ENCODE measurements around the gene AMMECR1. TPM values are rescaled to one million over a fixed set of nuclear protein-coding genes. Genes with fewer than 3 reads are reported as not detected.

The AMMECR1 gene
- total RNA-seq, 1 donor from 2014 or later, result 10.1 TPM

DNA sequence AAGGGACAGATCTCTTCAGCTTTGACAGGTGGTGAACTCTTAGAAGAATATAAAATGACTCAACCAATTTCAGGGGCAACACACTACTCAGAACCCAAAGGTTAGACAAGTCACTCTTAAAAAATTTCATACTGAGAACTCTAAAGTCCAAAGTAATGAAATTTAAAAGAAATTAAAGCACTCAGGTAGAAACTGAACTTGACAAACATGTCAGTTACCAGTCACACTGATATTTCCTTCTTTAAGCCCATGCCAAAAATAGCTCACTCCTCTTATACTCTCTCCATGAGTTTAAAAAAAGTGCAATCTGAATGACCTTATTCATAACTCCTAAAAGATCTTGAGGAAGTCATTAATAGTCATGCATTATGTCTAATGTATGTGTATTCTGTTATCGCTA, 40.3 kb downstream of the AMMECR1 start:
- Mint-ChIP-seq H3K27ac (ENCODE audit: unreplicated experiment) (no peak overlapping the region), H3K36me3 (ENCODE audit: unreplicated experiment) (peaks cover 4% of the 10 kb centered on the region), H3K9me3 (ENCODE audit: unreplicated experiment) (peaks cover 7% of the 10 kb centered on the region), H3K4me3 (ENCODE audit: unreplicated experiment) (no peak overlapping the region), H3K27me3 (ENCODE audit: unreplicated experiment) (no peaks in the 10 kb centered on the region), H3K4me1 (ENCODE audit: unreplicated experiment) (peaks cover 31% of the 10 kb centered on the region)
- TF ChIP-seq, protein P1, sequence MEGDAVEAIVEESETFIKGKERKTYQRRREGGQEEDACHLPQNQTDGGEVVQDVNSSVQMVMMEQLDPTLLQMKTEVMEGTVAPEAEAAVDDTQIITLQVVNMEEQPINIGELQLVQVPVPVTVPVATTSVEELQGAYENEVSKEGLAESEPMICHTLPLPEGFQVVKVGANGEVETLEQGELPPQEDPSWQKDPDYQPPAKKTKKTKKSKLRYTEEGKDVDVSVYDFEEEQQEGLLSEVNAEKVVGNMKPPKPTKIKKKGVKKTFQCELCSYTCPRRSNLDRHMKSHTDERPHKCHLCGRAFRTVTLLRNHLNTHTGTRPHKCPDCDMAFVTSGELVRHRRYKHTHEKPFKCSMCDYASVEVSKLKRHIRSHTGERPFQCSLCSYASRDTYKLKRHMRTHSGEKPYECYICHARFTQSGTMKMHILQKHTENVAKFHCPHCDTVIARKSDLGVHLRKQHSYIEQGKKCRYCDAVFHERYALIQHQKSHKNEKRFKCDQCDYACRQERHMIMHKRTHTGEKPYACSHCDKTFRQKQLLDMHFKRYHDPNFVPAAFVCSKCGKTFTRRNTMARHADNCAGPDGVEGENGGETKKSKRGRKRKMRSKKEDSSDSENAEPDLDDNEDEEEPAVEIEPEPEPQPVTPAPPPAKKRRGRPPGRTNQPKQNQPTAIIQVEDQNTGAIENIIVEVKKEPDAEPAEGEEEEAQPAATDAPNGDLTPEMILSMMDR (IDR thresholded peaks at IDR 0.05), result no peak
- DNase-seq (ENCODE audit: extremely low spot score, unreplicated experiment), result no peak

GRCh38 chrX:110276778-110277177, 41.1 kb downstream of the AMMECR1 start:
- Mint-ChIP-seq H3K27ac (ENCODE audit: unreplicated experiment) (no peak overlapping the region), H3K27me3 (ENCODE audit: unreplicated experiment) (no peaks in the 10 kb centered on the region), H3K36me3 (ENCODE audit: unreplicated experiment) (peaks cover 4% of the 10 kb centered on the region), H3K9me3 (ENCODE audit: unreplicated experiment) (peaks cover 7% of the 10 kb centered on the region), H3K4me1 (ENCODE audit: unreplicated experiment) (peaks cover 27% of the 10 kb centered on the region), H3K4me3 (ENCODE audit: unreplicated experiment) (no peak overlapping the region)
- no peak for DNase-seq (ENCODE audit: extremely low spot score, unreplicated experiment)
- TF ChIP-seq, protein P1 (IDR thresholded peaks at IDR 0.05), result no peak

DNA sequence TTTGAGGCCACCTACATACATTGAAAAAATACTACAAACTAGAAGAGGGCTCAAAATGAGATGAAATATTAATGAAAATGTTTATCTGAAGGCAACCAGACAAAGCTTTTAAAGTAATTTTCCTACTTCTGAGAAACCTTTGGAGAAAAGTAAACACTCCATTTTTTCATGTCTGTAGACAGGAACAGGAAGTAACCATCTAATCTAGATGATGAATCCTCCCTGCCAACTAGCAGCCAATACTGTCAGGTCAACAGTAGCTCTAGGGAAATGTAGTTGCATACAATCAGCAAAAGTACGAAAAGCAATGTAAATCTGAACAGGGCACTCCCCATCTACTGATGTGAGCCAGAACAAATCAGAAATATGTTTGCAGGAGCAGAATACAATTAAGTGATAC, 49.0 kb downstream of the AMMECR1 start:
- Mint-ChIP-seq H3K4me3 (ENCODE audit: unreplicated experiment) (no peak overlapping the region), H3K4me1 (ENCODE audit: unreplicated experiment) (peaks cover 8% of the 10 kb centered on the region), H3K27ac (ENCODE audit: unreplicated experiment) (no peak overlapping the region), H3K27me3 (ENCODE audit: unreplicated experiment) (no peaks in the 10 kb centered on the region), H3K36me3 (ENCODE audit: unreplicated experiment) (peaks cover 2% of the 10 kb centered on the region), H3K9me3 (ENCODE audit: unreplicated experiment) (peaks cover 4% of the 10 kb centered on the region)
- DNase-seq (ENCODE audit: extremely low spot score, unreplicated experiment), result no peak
- TF ChIP-seq, protein P1 (IDR thresholded peaks at IDR 0.05), result no peak

DNA sequence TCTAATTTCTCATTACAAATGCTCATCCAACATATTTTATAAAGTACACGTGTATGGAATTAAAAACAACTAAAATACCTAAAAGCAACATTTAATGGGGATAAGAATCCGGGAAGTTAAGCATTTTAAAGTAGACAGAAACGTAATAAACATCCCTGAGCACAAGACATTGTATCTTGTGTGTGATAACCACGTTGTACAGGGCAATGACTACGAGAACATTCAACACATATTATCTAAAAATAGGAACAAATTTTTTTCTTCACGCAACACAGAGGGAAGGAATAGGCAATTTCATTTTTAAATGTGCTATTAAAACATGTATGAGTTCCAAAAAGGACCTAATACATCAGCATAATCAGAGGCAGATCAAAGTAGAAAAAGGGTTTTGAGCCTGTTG, 49.5 kb downstream of the AMMECR1 start:
- Mint-ChIP-seq H3K4me3 (ENCODE audit: unreplicated experiment) (no peak overlapping the region), H3K9me3 (ENCODE audit: unreplicated experiment) (peaks cover 4% of the 10 kb centered on the region), H3K4me1 (ENCODE audit: unreplicated experiment) (peaks cover 9% of the 10 kb centered on the region), H3K27me3 (ENCODE audit: unreplicated experiment) (no peaks in the 10 kb centered on the region), H3K27ac (ENCODE audit: unreplicated experiment) (peak overlapping the region; percentile 7), H3K36me3 (ENCODE audit: unreplicated experiment) (peaks cover 3% of the 10 kb centered on the region)
- DNase-seq (ENCODE audit: extremely low spot score, unreplicated experiment), result no peak
- TF ChIP-seq, protein P1 (IDR thresholded peaks at IDR 0.05), result no peak

- H3K4me1 Mint-ChIP-seq (ENCODE audit: unreplicated experiment), result peaks cover 13% of the 10 kb centered on the region
- peaks cover 3% of the 10 kb centered on the region for H3K36me3 Mint-ChIP-seq (ENCODE audit: unreplicated experiment)
- no peak for DNase-seq (ENCODE audit: extremely low spot score, unreplicated experiment)
- no peak overlapping the region for H3K4me3 Mint-ChIP-seq (ENCODE audit: unreplicated experiment)
- no peak overlapping the region for H3K27ac Mint-ChIP-seq (ENCODE audit: unreplicated experiment)
- no peaks in the 10 kb centered on the region for H3K27me3 Mint-ChIP-seq (ENCODE audit: unreplicated experiment)
- peaks cover 4% of the 10 kb centered on the region for H3K9me3 Mint-ChIP-seq (ENCODE audit: unreplicated experiment)
- TF ChIP-seq, protein P1 (IDR thresholded peaks at IDR 0.05), result no peak
Measured at GRCh38 chrX:110267874-110268273, 50.0 kb downstream of the AMMECR1 start.
